ENCODE measurements around the gene ITGB4.
"Not testable (repeated sequence)": the region's sequence is repeated elsewhere in the genome, so short reads cannot be mapped to it uniquely, and the experiment has no call there.

The ITGB4 gene

GRCh38 chr17:75774991-75775668 lies 53.9 kb downstream of the ITGB4 start:
- TF ChIP-seq, protein P1, sequence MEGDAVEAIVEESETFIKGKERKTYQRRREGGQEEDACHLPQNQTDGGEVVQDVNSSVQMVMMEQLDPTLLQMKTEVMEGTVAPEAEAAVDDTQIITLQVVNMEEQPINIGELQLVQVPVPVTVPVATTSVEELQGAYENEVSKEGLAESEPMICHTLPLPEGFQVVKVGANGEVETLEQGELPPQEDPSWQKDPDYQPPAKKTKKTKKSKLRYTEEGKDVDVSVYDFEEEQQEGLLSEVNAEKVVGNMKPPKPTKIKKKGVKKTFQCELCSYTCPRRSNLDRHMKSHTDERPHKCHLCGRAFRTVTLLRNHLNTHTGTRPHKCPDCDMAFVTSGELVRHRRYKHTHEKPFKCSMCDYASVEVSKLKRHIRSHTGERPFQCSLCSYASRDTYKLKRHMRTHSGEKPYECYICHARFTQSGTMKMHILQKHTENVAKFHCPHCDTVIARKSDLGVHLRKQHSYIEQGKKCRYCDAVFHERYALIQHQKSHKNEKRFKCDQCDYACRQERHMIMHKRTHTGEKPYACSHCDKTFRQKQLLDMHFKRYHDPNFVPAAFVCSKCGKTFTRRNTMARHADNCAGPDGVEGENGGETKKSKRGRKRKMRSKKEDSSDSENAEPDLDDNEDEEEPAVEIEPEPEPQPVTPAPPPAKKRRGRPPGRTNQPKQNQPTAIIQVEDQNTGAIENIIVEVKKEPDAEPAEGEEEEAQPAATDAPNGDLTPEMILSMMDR (IDR thresholded peaks at IDR 0.05; ENCODE audit: insufficient read depth, low read depth, low read length, missing control alignments): no peak
- DNase-seq (ENCODE audit: low read depth): peak; percentile 84
- H3K4me3 ChIP-seq (ENCODE audit: low read length): no peak overlapping the region

DNA sequence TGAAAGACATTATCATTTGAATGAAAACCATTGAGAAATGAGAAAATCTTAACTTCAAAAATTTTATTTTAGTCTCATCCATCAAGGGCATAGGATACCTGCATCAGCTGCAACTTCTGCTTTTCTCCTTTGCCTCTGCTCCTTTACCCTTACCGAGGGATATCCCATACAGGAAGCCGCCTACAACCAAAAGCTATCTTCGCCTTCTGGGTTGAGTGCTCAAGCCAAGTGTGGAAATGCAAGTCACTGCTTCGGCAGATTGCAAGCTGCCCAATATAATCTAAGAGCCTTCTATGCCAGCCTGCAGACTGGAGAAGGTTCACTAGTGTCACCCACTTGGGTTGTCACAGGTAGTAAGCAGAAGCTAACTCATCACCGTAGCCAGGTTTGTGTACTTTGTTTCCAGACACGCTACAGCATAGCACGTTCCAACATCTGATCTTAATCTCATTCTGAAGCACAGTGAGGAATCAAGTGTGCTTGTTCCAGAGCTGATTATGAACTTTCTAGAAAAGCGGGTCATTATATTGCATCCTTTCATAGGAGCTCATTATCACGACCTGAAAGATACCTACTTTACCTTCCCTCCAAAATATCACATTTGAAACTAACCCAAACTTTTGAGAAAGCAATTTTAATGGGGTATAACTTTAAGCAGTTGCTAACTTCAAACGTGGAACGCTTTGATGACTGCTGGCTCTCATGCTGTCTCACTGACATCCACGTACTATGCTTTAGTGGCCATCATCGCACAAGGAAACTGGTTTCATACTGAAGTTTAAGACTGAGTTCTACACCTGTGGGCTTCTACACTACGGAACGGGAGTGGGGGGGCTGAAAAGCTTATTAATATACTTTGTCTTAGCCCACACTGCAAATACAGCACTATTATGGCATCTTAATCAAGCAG lies 55.4 kb downstream of the ITGB4 start:
- no peak for DNase-seq (ENCODE audit: low read depth)
- peak overlapping the region; percentile 87 for H3K4me3 ChIP-seq (ENCODE audit: low read length)
- TF ChIP-seq, protein P1 (IDR thresholded peaks at IDR 0.05; ENCODE audit: insufficient read depth, low read depth, low read length, missing control alignments): no peak

DNA sequence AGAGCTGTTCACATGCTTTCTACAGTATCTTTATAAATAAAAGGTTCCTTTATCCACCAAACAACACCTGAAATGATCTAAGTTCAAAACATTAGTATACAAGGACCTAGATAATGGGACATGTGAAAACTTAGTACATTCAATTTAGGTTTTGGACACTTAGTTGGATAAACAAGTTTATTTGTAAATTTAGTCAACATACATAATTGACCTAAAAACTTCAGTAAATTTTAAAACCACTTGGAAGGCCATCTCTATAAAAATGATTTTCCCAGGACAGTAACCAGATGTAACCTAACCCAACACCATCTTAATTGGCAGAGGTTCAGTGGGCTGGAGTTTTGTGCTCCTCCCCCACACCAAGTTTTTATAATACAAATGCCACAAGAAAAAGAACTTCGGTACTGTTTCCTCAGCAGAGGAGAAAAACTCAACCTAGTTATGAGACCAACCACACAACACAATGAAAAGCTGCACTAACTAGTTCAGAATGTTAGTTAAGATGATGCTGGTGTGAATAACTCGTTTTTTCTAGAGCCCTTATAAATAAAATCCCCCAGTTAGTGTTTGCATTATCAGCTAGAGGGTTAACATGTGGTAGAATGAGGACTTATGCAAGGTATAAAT lies 56.1 kb downstream of the ITGB4 start:
- TF ChIP-seq, protein P1 (IDR thresholded peaks at IDR 0.05; ENCODE audit: insufficient read depth, low read depth, low read length, missing control alignments): no peak
- no peak for DNase-seq (ENCODE audit: low read depth)

DNA sequence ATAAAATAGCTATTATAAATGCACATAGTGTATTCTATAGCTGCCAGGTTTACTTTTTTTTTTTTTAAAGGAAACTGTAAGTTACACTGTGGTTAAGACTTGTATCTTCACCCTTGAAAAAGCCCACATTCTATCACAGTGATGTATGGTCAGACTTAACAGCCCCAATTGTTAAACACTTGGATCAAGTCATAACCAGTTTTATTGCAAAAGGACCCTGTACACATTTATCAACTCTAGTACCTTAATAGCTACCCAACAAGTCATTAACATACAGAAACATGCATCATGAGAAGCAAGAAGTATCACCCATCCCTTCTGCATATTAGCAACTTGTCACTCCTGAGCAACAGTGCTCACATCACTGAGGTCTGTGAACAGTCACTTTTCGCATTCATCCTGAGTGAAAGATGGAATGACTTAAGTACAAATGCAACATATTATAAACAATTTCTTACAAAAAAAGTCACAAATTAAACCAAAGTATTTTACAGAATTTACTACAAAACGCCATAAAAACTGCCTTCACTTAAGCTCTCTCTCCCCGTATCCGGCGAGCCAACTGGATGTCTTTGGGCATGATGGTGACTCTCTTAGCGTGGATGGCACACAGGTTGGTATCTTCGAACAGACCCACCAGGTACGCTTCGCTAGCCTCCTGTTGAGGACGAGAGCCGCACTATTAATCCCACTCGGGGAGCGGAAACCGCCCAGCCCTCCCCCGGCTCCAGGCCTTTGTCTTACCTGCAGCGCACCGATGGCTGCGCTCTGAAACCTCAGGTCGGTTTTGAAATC lies 57.0 kb downstream of the ITGB4 start:
- H3K4me3 ChIP-seq (ENCODE audit: low read length): peak overlapping the region; percentile 87
- not testable (repeated sequence) for DNase-seq (ENCODE audit: low read depth)

More for the DNA sequence above, 56.1 kb downstream of the ITGB4 start:
- peak overlapping the region; percentile 87 for H3K4me3 ChIP-seq (ENCODE audit: low read length)

- TF ChIP-seq, protein P1 (IDR thresholded peaks at IDR 0.05; ENCODE audit: insufficient read depth, low read depth, low read length, missing control alignments): peak; percentile 55
- peak; percentile 54 for DNase-seq (ENCODE audit: low read depth)
- H3K4me3 ChIP-seq (ENCODE audit: low read length): peak overlapping the region; percentile 87
These were observed 57.6 kb downstream of the ITGB4 start for GRCh38 chr17:75778861-75779249.

GRCh38 chr17:75779250-75779986 lies 58.2 kb downstream of the ITGB4 start:
- TF ChIP-seq, protein P1 (IDR thresholded peaks at IDR 0.05; ENCODE audit: insufficient read depth, low read depth, low read length, missing control alignments): no peak
- DNase-seq (ENCODE audit: low read depth): peak; percentile 99
- peak overlapping the region; percentile 87 for H3K4me3 ChIP-seq (ENCODE audit: low read length)

All from epithelial cell of esophagus (primary cell).